ENCODE measurements around the gene TESK1. TPM values are rescaled to one million over a fixed set of nuclear protein-coding genes. Genes with fewer than 3 reads are reported as not detected.
"Not testable (repeated sequence)": the region's sequence is repeated elsewhere in the genome, so short reads cannot be mapped to it uniquely, and the experiment has no call there.

Gene TESK1
- total RNA-seq, 2 experiments from 2014 or later = 42.2 to 42.8 TPM

DNA sequence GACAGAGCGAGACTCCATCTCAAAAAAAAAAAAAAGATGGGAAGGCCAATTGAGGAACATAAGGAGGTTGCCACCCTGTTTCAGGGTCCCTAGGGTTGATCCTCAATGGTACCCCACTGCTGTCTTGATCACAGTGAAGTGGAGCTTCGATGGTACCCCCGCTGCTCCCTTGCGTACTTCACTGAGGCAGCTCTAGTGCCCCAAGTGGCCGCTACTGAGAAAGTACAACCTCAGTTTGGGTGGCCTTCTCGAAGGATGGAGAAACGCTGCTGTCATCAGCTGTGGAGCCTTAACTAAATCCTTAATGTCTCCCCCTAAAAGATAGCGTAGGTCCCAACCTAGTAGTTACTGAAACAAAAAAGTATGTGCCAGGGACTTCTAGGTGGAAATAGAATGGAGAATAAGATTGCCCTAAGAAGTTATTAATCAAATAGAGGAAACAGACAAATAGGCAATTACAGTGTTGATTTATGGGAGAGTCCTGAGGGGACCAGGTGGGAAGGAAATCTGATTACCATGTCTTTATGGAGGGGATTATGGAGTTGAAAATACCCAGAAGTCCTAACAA, 6.3 kb downstream of the TESK1 start:
- Mint-ChIP-seq H3K4me3 (no peak overlapping the region), H3K4me1 (peaks cover 23% of the 10 kb centered on the region), H3K36me3 (peaks cover 31% of the 10 kb centered on the region), H3K27ac (no peak overlapping the region), H3K27me3 (no peaks in the 10 kb centered on the region), H3K9me3 (no peaks in the 10 kb centered on the region)
- POLR2A ChIA-PET = interaction anchor here (1.0 to 2.0 kb wide), 8 partner anchors 28 to 145 kb away, joined by 4 to 12 read pairs (median 5); partner anchors contain the start of genes ARHGEF39, CCDC107, GBA2 and RGP1
- ATAC-seq (ENCODE audit: low read depth) = peak; percentile 84
- no peak for DNase-seq

DNA sequence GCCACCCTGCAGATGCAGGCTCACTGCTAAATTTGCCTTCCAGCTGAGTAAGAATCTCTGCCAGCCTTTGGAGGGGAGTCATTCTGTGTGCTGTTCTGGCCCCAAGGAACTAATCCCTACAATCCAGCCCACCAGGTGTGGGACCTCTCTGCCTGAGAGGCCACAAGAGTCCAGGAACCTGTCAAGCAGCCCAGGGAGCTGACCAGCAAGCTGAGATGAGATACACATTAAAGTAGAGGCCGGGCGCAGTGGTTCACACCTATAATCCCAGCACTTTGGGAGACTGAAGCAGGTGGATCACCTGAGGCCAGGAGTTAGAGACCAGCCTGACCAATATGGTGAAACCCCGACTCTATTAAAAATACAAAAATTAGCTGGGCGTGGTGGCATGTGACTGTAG, 7.0 kb downstream of the TESK1 start:
- H3K4me3 Mint-ChIP-seq; H3K27ac Mint-ChIP-seq; ATAC-seq (ENCODE audit: low read depth); H3K27me3 Mint-ChIP-seq; H3K9me3 Mint-ChIP-seq; DNase-seq: not testable (repeated sequence)
- peaks cover 23% of the 10 kb centered on the region for H3K4me1 Mint-ChIP-seq
- POLR2A ChIA-PET = interaction anchor here (0.6 to 2.0 kb wide), 7 partner anchors 20 to 144 kb away, joined by 3 to 12 read pairs (median 5); partner anchors contain the start of genes ARHGEF39, GBA2, RGP1 and SIT1
- peaks cover 30% of the 10 kb centered on the region for H3K36me3 Mint-ChIP-seq

DNA sequence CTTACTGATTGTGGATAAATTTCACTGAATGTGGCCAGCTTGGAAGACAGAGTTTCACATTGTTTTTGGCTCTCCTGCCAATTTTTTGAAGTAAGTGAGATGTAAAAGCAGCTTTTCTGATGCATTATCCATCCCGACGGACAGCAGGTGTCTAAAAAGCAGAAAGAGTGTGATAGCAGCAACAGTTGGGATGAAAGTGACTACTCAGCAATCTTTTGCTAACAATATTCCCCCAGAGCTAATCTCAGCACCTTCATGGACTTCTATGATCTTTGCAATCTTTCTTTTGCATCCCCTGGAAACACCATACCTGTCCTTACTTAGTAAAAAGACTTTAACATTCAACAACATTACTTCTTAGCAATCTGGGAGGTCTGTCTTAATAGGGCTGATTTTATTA, 7.8 kb downstream of the TESK1 start:
- Mint-ChIP-seq H3K4me3 (no peak overlapping the region), H3K4me1 (peaks cover 26% of the 10 kb centered on the region), H3K27ac (no peak overlapping the region), H3K9me3 (no peaks in the 10 kb centered on the region), H3K27me3 (no peaks in the 10 kb centered on the region), H3K36me3 (peaks cover 30% of the 10 kb centered on the region)
- DNase-seq (no peak), ATAC-seq (ENCODE audit: low read depth) (no peak)
- POLR2A ChIA-PET = interaction anchor here (0.6 kb wide), 1 partner anchor 19 kb away, joined by 3 read pairs; no protein-coding TSS in a partner anchor

DNA sequence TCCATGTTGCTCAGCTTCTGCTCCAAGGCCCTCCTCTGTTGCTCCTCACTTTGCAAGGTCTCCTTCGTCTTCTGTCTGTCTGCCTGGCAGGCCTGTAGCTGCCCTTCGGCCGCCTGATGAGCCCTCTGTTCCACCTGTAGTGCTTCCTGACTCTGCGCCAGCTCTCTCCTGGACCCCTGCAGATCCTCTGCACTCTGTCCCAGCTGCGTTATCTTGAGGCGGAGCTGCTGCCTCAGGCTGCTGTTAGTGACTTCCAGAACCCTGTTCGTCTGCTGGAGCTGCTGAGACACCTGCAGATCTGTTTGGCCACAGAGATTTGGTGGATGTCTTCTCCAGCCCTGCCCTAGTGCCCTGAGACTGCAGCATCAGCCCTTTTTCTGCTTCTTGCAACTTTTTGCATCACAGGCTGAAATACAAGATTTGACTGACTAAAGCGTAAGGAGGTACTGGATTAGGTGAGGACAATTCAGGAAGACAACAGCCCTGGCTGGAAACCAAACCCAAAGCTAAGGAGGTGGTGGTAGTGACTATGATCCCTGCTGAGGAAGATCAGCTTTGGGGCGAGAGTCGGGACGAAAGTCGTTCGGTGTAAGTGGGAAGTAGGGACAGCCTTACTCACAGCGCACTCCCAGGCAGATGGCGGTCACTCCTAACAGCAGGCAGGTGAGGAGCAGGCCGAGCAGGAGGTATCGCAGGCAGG, 11.1 kb downstream of the TESK1 start:
- Mint-ChIP-seq H3K36me3 (peaks cover 27% of the 10 kb centered on the region), H3K27me3 (no peaks in the 10 kb centered on the region), H3K27ac (peak overlapping the region; percentile 96), H3K4me1 (peaks cover 53% of the 10 kb centered on the region), H3K9me3 (no peaks in the 10 kb centered on the region), H3K4me3 (peak overlapping the region; percentile 88)
- POLR2A ChIA-PET = interaction anchor here (1.0 to 9.6 kb wide), 14 partner anchors 10 to 126 kb away, joined by 3 to 166 read pairs (median 6); partner anchors contain the start of genes ARHGEF39, CCDC107, CREB3 and RMRP
- no peak for DNase-seq
- ATAC-seq (ENCODE audit: low read depth) = no peak

DNA sequence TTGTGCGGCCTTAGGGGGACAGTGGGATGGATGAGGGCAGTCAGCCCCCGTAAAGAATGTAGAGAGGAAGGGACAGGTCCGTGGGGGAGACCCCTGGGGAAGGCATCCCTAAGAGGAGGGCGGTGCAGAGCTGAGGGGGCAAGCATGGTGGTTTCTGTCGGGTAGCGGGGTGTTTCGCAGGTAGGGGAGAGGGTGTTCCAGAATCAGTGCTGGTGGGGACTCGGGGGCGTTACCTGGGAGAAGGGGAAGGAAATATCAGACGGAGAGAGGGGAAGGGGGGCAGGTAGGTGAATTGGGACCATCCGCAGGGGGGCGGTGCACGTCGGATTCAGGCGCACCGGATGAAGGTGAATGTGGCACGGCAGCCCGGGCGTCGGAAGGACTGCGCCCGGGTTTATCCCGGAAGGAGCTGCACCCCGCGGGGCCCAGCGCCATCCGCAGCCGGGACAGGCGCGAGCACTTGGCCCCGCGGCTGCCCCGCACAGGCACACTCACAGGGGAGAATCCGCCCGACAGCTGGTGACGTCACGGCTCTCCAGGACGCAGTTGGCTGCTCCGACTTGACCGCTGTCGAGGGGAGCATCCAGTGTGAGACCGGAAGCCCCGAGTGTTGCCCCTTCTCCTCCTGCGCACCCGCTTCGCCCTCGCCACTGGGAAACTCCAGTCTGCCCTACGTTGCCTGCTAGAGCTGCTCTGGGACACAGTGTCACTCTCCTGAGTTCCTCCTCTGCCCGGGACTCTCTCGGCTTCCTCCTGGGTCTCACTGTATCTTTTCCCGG, 11.8 kb downstream of the TESK1 start:
- peak overlapping the region; percentile 88 for H3K4me3 Mint-ChIP-seq
- H3K27ac Mint-ChIP-seq = peak overlapping the region; percentile 96
- POLR2A ChIA-PET = interaction anchor here (0.9 to 9.6 kb wide), 16 partner anchors 9 to 979 kb away, joined by 3 to 166 read pairs (median 4); partner anchors contain the start of genes ARHGEF39, CCDC107, CREB3 and RMRP
- H3K36me3 Mint-ChIP-seq = peaks cover 24% of the 10 kb centered on the region
- H3K27me3 Mint-ChIP-seq = no peaks in the 10 kb centered on the region
- ATAC-seq (ENCODE audit: low read depth) (peak; percentile 62), DNase-seq (peak; percentile 79)
- H3K4me1 Mint-ChIP-seq = peaks cover 52% of the 10 kb centered on the region
- H3K9me3 Mint-ChIP-seq = no peaks in the 10 kb centered on the region

DNA sequence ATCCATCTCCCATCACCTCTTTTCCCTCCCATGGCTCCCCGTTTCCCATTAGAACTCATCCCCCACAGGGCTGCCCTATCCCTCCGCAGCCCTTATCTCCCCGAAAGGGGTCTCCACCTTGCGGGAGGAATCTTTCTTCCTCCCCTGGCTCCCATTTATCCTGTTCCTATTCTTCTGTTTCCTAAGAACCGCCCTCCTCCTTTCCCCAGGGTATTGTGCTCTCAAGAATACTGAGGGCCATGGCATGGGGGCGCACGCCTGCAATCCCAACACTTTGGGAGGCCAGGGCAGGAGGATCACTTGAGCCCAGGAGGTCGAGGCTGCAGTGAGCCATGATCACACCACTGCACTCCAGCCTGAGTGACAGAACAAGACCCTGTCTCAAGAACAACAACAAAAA, 12.5 kb downstream of the TESK1 start:
- no peak for ATAC-seq (ENCODE audit: low read depth)
- Mint-ChIP-seq H3K4me3 (peak overlapping the region; percentile 88), H3K9me3 (no peaks in the 10 kb centered on the region), H3K27ac (peak overlapping the region; percentile 96), H3K27me3 (no peaks in the 10 kb centered on the region), H3K36me3 (peaks cover 22% of the 10 kb centered on the region), H3K4me1 (peaks cover 57% of the 10 kb centered on the region)
- DNase-seq = no peak
- POLR2A ChIA-PET = interaction anchor here (0.9 to 9.6 kb wide), 16 partner anchors 9 to 980 kb away, joined by 3 to 166 read pairs (median 4); partner anchors contain the start of genes ARHGEF39, CCDC107, CREB3 and RMRP

DNA sequence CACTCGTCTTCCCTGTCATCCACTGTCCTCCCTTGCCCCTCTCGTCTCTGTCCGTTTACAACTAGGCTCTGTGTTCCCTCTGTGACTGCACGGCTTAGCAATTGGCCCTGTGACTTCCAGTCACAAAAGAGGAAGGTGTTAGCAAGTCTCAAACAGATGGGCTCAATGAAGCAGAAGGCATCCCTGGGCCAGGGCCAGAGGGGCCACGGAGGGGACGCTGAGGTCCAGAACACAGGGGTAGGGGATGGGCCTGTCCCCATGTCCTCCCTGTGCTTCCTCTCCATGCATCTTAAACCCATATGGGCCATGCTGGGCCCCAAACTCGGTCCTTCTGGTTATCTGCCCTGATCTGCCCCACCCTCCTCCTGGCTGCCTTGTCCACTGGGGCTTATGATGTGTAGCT, 13.3 kb downstream of the TESK1 start, which contains the start of gene CD72:
TSS of gene CD72 (minus strand) at position 89 of the 403 bp plus-strand sequence. CDS start 110 bp downstream, outside the sequence.
- ATAC-seq (ENCODE audit: low read depth) (no peak), DNase-seq (no peak)
- H3K27me3 Mint-ChIP-seq = no peaks in the 10 kb centered on the region
- peak within 1 kb of the TSS; percentile 88 for H3K4me3 Mint-ChIP-seq
- peaks cover 16% of the 10 kb centered on the region for H3K36me3 Mint-ChIP-seq
- H3K9me3 Mint-ChIP-seq = no peaks in the 10 kb centered on the region
- H3K4me1 Mint-ChIP-seq = peaks cover 57% of the 10 kb centered on the region
- POLR2A ChIA-PET = interaction anchor here (1.7 to 9.6 kb wide), 7 partner anchors 10 to 980 kb away, joined by 3 to 166 read pairs (median 14); partner anchors contain the start of genes ARHGEF39, CCDC107, RMRP and SIGMAR1
- H3K27ac Mint-ChIP-seq = peak within 1 kb of the TSS; percentile 96

DNA sequence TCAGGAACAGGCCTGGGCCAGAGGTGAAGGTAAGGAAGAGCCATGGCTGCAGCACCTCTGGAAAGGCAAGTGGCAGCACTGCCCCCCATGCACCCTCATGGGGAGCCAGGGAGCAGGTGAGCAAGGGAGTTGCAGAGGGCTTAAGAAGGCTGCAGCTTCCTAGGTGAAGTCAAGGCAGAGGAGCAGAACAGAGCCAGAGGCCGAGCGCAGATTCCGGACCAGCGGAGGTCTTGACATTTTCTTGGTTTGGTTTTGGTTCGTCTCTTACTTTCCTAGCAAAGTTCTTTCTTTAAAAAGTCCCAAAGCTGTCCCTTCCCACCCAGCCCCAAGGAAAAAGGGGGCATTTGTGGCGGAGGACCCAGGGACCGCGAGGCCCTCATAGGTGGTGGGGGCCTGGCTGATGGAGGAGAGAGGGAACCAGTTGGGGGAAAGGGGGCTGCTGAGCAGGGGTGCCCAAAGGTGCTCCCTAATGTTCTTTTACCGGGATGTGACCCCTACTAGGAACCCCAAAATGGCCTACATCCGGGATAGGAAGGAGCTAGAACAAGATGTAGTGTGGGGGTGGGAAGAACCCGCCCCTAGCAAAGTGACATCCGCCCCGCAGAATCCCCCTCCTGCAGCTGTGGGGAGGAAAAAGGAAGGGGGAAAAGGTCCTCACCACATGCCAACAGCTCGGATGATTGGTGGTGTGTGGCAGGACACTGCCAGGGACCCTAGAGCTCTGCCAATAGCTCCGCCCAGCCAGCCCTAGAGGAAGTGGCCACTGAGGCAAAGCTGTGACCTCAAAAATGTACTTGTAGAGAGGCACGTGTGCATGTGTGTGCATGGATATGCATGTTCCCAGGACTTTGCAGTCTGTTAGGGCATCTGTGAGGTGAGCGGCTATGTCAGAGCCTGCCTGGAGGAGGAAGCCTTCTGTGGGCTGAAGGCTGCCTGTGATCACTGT, 14.1 kb downstream of the TESK1 start:
- peaks cover 14% of the 10 kb centered on the region for H3K36me3 Mint-ChIP-seq
- peak; percentile 78 for ATAC-seq (ENCODE audit: low read depth)
- no peaks in the 10 kb centered on the region for H3K27me3 Mint-ChIP-seq
- H3K4me1 Mint-ChIP-seq = peaks cover 57% of the 10 kb centered on the region
- no peaks in the 10 kb centered on the region for H3K9me3 Mint-ChIP-seq
- H3K27ac Mint-ChIP-seq = peak overlapping the region; percentile 96
- POLR2A ChIA-PET = interaction anchor here (0.9 to 9.6 kb wide), 14 partner anchors 9 to 130 kb away, joined by 3 to 166 read pairs (median 10); partner anchors contain the start of genes ARHGEF39, CCDC107, CREB3 and GBA2
- peak; percentile 73 for DNase-seq
- peak overlapping the region; percentile 88 for H3K4me3 Mint-ChIP-seq

DNA sequence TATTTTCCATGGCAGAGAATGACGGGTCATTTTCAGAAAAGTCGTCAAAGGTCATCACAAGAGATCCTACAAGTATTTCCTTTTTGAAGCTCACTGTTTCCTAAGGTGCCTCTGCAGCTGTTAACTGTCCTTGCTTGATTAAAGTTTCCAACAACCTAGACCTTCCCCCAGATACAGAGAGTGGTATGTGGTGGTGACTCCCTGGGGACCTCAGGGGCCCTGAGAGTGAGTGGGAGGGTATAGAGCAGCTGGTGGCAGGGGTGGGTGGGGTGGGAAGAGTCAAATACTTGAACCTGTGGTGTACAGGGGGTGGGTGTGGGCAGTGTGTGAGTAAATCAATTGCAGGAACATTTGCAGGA, 14.7 kb downstream of the TESK1 start:
- DNase-seq = no peak

DNA sequence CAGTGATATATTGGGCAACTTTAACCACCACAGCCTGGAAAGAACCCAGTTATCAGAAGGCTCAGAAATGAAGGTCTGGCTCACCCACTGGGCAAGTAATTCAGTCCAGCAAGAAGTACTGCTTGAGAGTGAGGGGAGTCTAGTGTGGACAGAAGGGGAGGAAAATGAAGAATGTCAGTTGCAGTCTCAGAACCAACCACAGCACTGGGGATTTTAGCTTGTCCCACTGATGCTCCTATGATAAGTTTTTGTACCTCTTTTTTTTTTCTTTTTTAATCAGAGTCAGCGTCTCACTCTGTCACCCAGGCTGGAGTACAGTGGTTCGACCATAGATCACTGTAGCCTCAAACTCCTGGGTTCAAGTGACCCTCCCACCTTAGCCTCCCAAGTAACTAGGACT, 22.5 kb downstream of the TESK1 start:
- POLR2A ChIA-PET = interaction anchor here (1.2 to 2.5 kb wide), 2 partner anchors 8 to 30 kb away, joined by 3 to 14 read pairs; partner anchors contain the start of gene RMRP
- Mint-ChIP-seq H3K4me3 (no peak overlapping the region), H3K4me1 (peaks cover 11% of the 10 kb centered on the region), H3K27ac (no peak overlapping the region), H3K36me3 (peaks cover 4% of the 10 kb centered on the region), H3K9me3 (no peaks in the 10 kb centered on the region), H3K27me3 (no peaks in the 10 kb centered on the region)
- ATAC-seq (ENCODE audit: low read depth) = no peak
- no peak for DNase-seq

More for the DNA sequence above, 14.7 kb downstream of the TESK1 start:
- POLR2A ChIA-PET = interaction anchor here (0.9 to 9.6 kb wide), 14 partner anchors 9 to 130 kb away, joined by 3 to 166 read pairs (median 10); partner anchors contain the start of genes ARHGEF39, CCDC107, CREB3 and GBA2
- Mint-ChIP-seq H3K9me3 (no peaks in the 10 kb centered on the region), H3K4me1 (peaks cover 57% of the 10 kb centered on the region), H3K36me3 (peaks cover 9% of the 10 kb centered on the region), H3K27me3 (no peaks in the 10 kb centered on the region), H3K4me3 (peak overlapping the region; percentile 88), H3K27ac (peak overlapping the region; percentile 96)
- ATAC-seq (ENCODE audit: low read depth) = peak; percentile 37

DNA sequence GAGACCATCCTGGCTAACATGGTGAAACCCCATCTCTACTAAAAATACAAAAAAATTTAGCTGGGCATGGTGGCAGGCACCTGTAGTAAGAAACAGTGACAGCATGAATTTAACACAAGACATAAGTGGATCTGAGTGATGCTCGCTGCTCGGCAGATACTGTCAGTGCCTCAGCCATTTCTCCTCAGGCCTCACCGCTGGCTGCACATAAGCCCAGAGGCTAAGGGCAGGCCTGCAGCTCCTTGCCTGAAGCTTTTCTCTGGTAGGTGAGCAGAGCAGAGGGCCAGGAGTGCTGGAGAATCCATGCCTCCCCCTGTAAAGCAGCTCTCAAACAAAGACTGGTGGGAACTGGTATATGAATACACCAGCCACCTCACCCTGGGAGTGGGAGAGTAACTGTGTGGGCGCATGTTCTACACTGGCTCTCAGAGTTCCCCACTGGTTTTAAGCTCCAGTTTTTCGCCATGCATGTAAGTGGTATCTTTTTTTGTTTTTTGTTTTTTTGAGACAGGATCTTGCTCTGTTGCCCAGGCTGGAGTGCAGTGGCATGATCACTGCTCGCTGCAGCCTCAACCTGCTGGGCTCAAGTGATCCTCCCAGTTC, 23.4 kb downstream of the TESK1 start:
- H3K36me3 Mint-ChIP-seq = peaks cover 4% of the 10 kb centered on the region
- no peaks in the 10 kb centered on the region for H3K27me3 Mint-ChIP-seq
- H3K27ac Mint-ChIP-seq = no peak overlapping the region
- POLR2A ChIA-PET = interaction anchor here (1.4 to 2.5 kb wide), 2 partner anchors 9 to 18 kb away, joined by 3 to 14 read pairs; no protein-coding TSS in a partner anchor
- ATAC-seq (ENCODE audit: low read depth) (no peak), DNase-seq (no peak)
- no peak overlapping the region for H3K4me3 Mint-ChIP-seq
- H3K9me3 Mint-ChIP-seq = no peaks in the 10 kb centered on the region
- H3K4me1 Mint-ChIP-seq = peaks cover 10% of the 10 kb centered on the region

Data from activated naive CD8-positive, alpha-beta T cell treated with anti-CD3 and anti-CD28 coated beads, Interleukin-2, amount 10 ng/mL, durations not matched to agents 7 days and 5 days (primary cell).